Activated T-cell treated with anti-CD3 and anti-CD28 coated beads, Interleukin-2, amount 50 U/mL, for 24 hours (primary cell): ENCODE measurements around the gene NRSN2.
"Not testable (repeated sequence)": the region's sequence is repeated elsewhere in the genome, so short reads cannot be mapped to it uniquely, and the experiment has no call there.

Experiments
- DNase-seq: peaks from one replicate; pipeline ENCODE4 v3.0.0-alpha.2; 2020
- H3K27ac Mint-ChIP-seq: 2 replicates; pipeline ENCODE4 v1.8.0; 2020; ENCODE audit warnings: mild to moderate bottlenecking, mixed read lengths
- H3K27me3 Mint-ChIP-seq: 2 replicates; pipeline ENCODE4 v1.8.0; 2020; ENCODE audit warnings: mixed read lengths
- H3K36me3 Mint-ChIP-seq: 2 replicates; pipeline ENCODE4 v1.8.0; 2020; ENCODE audit warnings: low read depth, mixed read lengths
- H3K4me1 Mint-ChIP-seq: 2 replicates; pipeline ENCODE4 v1.8.0; 2020; ENCODE audit warnings: low read depth, mixed read lengths
- H3K4me3 Mint-ChIP-seq: 2 replicates; pipeline ENCODE4 v1.8.0; 2020; ENCODE audit warnings: mild to moderate bottlenecking, moderate library complexity, mixed read lengths
- H3K9me3 Mint-ChIP-seq: 2 replicates; pipeline ENCODE4 v1.8.0; 2020; ENCODE audit warnings: mixed read lengths

NRSN2 gene

DNA sequence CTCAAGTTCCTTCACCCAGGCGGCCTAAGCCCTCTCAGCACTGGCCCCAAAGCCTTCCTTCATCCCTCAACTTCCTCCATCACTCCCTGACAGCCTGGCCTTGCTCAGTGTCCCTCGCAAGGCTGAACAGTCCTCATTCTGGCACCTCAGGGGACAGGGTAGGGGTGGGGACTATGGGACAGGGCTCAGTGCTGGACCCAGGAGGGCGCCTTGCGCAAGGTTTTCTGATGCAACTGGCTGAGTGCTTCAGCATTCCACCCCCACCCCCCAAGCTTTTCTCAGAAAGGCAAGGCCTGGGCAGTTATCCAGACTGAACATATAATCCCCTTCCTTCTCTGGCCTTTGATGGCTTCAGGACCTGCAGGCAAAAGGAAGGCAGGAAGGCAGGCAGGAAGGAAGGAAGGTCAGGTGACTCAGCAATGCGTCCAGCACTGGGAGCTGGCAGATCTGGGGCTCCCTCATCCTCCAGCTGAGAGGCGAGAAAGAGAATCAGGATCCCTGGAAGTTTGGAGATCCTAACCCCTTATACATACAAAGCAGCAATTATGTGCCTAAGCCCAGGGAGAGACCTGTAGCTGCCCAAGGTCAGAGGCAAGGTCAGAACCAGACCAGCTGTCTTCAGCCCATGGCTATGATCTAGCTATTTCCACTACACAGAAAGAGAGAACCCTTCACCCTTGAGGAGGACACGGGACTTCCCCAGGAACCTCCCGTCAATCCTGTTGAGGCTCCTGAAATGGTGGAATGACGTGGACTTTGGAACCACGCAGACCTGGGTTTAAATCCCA lies 25.0 kb downstream of the NRSN2 start:
- no peak for DNase-seq
- peaks cover 24% of the 10 kb centered on the region for H3K4me1 Mint-ChIP-seq
- no peak overlapping the region for H3K4me3 Mint-ChIP-seq
- no peaks in the 10 kb centered on the region for H3K36me3 Mint-ChIP-seq
- no peaks in the 10 kb centered on the region for H3K9me3 Mint-ChIP-seq
- no peaks in the 10 kb centered on the region for H3K27me3 Mint-ChIP-seq
- peak overlapping the region; percentile 18 for H3K27ac Mint-ChIP-seq

DNA sequence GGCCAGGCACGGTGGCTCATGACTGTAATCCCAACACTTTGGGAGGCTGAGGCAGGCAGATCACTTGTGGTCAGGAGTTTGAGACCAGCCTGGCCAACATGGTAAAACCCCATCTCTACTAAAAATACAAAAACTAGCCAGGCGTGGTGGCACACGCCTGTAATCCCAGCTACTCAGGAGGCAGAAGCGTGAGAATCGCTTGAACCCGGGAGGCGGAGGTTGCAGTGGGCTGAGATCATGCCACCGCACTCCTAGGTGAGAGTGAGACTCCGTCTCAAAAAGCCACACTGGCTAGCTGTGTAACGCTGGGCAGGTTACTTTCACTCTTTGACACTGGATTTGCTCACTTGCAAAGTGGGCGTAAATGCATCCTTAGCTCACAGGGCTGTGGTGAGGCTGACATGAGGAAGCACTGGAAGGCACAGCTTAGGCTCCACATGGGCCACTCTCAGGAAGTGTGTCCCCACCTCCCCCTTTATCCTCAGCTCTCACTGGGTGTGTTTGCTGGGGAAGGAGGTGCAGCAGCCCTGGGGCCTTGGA lies 25.7 kb downstream of the NRSN2 start:
- H3K36me3 Mint-ChIP-seq, H3K9me3 Mint-ChIP-seq, H3K27me3 Mint-ChIP-seq, H3K4me3 Mint-ChIP-seq, H3K27ac Mint-ChIP-seq, DNase-seq: not testable (repeated sequence)
- H3K4me1 Mint-ChIP-seq: peaks cover 20% of the 10 kb centered on the region

DNA sequence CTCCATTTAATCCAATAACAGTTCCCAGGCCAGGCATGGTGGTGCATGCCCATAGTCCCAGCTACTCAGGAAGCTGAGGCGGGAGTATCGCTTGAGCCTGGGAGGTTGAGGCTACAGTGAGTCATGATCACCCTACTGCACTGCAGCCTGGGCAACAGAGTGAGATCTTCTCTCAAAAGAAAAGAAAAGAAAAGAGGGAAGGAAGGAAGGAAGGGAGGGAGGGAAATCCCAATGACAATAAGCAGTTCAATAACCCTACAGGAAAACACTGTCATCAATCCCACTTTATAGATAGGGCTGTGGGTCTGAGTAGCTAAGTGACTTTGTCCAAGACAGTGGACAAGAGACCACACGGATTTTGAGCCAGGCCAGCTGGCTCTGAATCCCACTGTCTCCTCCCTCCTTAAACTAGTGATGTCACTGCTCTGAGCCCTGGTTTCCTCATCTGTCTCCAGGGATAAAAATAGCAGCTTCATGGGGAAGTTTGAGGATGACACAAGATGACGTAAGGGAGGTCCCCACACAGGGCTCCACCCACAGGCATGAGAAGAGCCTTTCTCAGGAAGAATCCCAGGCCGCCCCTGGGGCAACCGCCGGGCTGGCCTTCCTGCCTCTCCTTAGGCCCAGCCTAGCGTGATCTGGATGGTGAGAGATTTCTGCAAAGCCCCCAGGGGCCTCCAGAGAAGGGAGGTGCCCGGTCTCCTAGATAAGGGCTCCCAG lies 26.4 kb downstream of the NRSN2 start:
- Mint-ChIP-seq H3K4me1 (peaks cover 20% of the 10 kb centered on the region), H3K36me3 (no peaks in the 10 kb centered on the region), H3K27ac (no peak overlapping the region), H3K27me3 (no peaks in the 10 kb centered on the region), H3K9me3 (no peaks in the 10 kb centered on the region), H3K4me3 (no peak overlapping the region)
- DNase-seq: no peak

DNA sequence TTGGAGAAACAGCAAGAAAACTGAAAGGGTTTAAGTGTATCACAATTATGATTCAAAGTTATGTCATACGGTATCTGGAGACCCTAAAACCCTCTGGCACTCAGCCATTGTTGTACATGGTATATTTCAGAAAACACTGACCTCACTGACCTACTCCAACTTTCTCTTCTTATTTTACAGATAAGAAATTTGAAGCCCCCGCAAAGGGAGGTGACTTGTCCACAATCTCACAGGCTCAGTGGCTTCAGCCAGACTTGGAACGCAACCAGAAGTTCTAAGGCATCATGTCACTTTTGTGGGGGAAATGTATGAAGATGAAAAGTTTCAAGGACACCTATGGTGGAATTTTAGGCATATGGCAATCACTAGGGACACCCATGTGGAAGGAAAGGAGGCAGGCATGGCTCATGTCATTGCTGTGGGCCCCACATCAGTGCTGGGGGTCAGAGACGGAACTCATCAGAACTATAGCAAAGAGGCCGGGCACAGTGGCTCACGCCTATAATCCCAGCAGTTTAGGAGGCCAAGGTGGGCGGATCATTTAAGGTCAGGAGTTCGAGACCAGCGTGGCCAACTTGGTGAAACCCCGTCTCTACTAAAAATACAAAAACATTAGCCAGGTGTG lies 28.5 kb downstream of the NRSN2 start:
- Mint-ChIP-seq H3K4me3 (no peak overlapping the region), H3K27me3 (no peaks in the 10 kb centered on the region), H3K27ac (no peak overlapping the region), H3K36me3 (no peaks in the 10 kb centered on the region), H3K4me1 (peaks cover 26% of the 10 kb centered on the region), H3K9me3 (no peaks in the 10 kb centered on the region)
- no peak for DNase-seq

DNA sequence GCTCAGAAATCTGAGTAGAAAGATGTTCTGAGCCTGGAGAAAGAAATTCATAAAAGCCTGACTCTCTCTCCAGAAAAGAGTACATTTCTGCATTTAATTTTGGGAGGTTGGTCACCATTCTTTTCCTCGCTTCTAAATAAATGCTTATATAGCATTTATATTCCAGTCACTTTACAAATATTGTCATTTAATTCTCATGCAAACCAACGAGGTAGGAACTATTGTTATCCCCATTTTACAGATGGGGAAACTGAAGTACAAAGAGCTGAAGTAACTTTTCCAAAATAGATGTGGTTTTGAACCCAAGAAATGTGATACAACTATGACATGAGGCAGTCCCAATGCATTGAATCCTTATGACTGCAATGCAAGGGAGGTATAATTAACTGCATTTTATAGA lies 29.2 kb downstream of the NRSN2 start:
- Mint-ChIP-seq H3K27ac (no peak overlapping the region), H3K4me1 (peaks cover 26% of the 10 kb centered on the region), H3K9me3 (no peaks in the 10 kb centered on the region), H3K36me3 (peaks cover 2% of the 10 kb centered on the region), H3K4me3 (no peak overlapping the region), H3K27me3 (no peaks in the 10 kb centered on the region)
- no peak for DNase-seq

DNA sequence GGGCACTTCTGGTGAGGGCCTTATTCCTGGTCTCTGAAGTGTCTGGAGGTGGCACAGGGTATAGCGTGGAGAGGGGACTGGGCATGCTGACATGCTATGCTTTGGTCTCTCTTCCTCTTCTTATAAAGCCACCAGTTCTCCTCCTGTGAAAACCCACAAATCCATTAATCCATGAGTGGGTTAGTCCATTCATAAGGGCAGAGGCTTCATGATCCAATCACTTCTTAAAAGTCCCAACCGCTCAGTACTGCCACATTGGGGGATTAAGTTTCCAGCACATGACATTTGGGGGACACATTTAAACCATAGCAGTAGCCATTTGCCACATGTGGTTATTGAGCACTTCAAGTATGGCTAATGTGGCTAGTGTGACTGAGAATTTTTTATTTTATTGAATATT lies 29.8 kb downstream of the NRSN2 start:
- H3K27ac Mint-ChIP-seq: no peak overlapping the region
- no peaks in the 10 kb centered on the region for H3K27me3 Mint-ChIP-seq
- no peak overlapping the region for H3K4me3 Mint-ChIP-seq
- peaks cover 25% of the 10 kb centered on the region for H3K4me1 Mint-ChIP-seq
- no peaks in the 10 kb centered on the region for H3K9me3 Mint-ChIP-seq
- H3K36me3 Mint-ChIP-seq: peaks cover 5% of the 10 kb centered on the region
- no peak for DNase-seq

DNA sequence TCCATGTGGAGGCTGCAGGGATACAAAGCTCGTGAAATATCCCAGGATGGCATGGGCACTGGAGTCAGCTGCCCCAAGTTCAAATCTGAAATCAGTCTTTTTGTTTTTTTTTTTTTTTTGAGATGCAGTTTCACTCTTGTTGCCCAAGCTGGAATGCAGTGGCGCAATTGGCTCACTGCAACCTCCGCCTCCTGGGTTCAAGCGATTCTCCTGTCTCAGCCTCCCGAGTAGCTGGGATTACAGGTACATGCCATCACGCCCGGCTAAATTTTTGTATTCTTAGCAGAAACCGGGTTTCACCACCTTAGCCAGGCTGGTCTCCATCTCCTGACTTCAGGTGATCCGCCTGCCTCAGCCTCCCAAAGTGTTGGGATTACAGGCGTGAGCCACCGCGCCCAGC lies 30.7 kb downstream of the NRSN2 start:
- not testable (repeated sequence) for H3K9me3 Mint-ChIP-seq, H3K27ac Mint-ChIP-seq, H3K4me3 Mint-ChIP-seq, DNase-seq, H3K27me3 Mint-ChIP-seq, H3K36me3 Mint-ChIP-seq
- H3K4me1 Mint-ChIP-seq: peaks cover 23% of the 10 kb centered on the region

DNA sequence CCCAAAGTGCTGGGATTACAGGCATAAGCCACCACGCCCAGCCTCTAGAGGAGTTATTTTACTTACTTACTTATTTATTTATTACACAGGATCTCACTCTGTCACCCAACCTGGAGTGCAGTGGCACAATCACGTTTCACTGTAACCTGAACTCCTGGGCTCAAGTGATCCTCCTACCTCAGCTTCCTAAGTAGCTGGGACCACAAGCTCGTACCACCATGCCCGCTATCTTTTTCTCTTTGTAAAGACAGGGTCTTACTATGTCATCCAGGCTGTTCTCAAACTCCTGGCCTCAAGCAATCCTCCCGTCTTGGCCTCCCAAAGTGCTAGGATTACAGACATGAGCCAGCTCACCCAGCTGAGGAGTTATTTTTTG lies 32.0 kb downstream of the NRSN2 start:
- no peak for DNase-seq
- Mint-ChIP-seq H3K9me3 (no peaks in the 10 kb centered on the region), H3K27ac (no peak overlapping the region), H3K4me3 (no peak overlapping the region), H3K36me3 (peaks cover 13% of the 10 kb centered on the region), H3K4me1 (peaks cover 26% of the 10 kb centered on the region), H3K27me3 (no peaks in the 10 kb centered on the region)

DNA sequence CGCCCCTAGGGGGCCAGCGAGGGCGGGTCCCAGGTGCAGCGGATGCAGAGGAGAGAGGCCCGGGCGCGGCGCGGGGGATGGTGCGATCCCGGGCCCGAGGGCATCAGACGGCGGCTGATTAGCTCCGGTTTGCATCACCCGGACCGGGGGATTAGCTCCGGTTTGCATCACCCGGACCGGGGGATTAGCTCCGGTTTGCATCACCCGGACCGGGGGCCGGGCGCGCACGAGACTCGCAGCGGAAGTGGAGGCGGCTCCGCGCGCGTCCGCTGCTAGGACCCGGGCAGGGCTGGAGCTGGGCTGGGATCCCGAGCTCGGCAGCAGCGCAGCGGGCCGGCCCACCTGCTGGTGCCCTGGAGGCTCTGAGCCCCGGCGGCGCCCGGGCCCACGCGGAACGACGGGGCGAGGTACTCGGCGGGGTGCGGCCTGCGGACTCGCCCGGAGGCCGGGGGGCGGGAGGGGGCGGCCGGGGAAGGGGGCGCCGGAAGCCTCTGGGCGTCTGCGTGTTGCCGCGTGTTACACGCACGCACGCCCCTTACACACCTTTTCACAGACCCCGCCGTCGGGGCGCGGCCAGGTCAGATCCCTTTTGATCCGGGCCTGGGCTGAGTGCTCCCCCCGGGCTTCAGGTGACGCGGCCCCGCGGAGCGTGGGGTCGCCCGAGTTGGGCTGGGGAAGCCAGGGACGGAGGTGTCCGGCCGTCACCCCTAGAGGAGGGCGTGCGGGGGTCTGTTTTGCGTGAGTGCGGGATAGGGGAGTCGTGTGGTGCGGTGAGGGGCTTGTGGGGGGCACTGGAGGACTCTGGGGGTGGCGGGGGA lies 34.1 kb downstream of the NRSN2 start:
- Mint-ChIP-seq H3K27me3 (no peaks in the 10 kb centered on the region), H3K4me3 (peak overlapping the region; percentile 89), H3K4me1 (peaks cover 27% of the 10 kb centered on the region), H3K36me3 (peaks cover 26% of the 10 kb centered on the region), H3K27ac (peak overlapping the region; percentile 93), H3K9me3 (no peaks in the 10 kb centered on the region)
- DNase-seq: peak; percentile 85

DNA sequence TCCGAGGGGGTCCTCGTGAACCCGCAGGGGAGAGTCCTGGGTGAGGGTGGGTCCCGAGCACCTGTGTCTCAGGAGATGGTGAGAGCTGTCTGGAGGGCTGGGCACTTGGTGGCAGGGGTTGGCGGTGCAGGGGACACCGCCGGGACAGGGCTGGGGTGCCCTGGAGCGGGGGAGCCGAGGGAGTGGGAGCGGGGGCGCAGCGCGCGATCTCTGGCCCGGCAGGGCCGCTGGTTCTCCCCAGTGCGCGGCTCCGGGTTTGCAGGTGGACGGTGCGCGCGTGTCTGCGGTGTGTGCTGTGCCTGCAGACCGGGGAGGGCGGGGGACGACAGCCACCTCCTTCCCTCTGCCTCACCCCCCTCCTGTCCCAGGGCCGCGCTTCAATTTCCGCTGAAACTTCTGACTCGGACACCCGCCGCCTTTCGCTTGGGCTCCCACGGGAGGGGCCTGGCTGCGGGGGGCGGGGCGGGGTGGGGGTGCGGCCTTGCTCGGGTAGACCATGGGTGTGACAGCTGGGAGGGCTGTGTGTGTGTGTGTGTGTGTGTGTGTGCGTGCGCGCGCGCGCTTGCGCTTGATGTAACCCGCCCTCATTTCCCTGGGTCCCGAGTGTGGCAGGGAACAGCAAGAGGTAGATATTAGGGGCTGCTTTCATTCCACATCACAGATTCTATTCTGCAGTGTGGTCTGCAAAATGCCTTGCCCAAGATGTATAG lies 34.8 kb downstream of the NRSN2 start:
- Mint-ChIP-seq H3K27ac (peak overlapping the region; percentile 87), H3K4me3 (peak overlapping the region; percentile 89), H3K27me3 (no peaks in the 10 kb centered on the region), H3K36me3 (peaks cover 34% of the 10 kb centered on the region), H3K4me1 (peaks cover 27% of the 10 kb centered on the region), H3K9me3 (no peaks in the 10 kb centered on the region)
- DNase-seq: peak; percentile 81

DNA sequence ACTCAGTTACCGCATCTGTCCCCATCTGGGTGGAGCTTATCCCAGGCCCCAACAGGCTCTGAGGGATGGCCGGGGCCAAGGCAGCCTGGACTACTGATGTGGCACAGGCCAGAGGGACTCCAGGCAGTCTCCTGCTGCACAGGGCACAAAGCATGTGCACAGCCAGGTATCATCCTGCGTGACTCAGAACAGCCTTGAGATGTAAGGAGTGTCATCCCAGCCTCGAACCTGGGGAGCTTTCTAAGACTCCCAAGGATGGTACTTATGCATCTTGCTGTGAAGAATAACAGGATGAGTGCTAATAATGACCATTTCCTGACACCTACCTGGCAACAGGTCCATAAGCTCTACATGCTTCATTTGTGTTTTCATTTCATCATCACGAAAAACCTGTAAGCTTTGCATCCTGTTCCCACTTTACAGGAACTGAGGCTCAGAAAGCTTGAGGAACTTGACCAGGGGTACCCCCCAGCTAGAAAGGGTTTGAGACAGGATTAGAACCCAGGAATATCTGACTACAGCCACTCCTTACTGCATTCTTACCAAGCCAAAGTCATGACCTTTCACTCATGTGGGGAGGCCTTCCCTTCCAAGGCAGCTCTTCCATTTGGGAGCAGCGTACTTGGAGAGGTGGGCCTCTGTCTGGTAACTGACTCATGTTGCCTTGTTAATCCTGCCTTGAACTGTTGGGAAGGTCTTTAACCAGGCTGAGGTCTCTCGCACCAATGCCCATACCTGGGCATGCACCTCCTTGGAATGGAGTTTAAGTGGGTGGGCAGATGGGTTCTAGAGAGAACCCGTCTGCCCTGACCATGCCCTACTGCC lies 35.6 kb downstream of the NRSN2 start:
- no peak for DNase-seq
- H3K4me3 Mint-ChIP-seq: peak overlapping the region; percentile 89
- H3K27ac Mint-ChIP-seq: peak overlapping the region; percentile 87
- no peaks in the 10 kb centered on the region for H3K9me3 Mint-ChIP-seq
- peaks cover 27% of the 10 kb centered on the region for H3K4me1 Mint-ChIP-seq
- H3K27me3 Mint-ChIP-seq: no peaks in the 10 kb centered on the region
- peaks cover 40% of the 10 kb centered on the region for H3K36me3 Mint-ChIP-seq

DNA sequence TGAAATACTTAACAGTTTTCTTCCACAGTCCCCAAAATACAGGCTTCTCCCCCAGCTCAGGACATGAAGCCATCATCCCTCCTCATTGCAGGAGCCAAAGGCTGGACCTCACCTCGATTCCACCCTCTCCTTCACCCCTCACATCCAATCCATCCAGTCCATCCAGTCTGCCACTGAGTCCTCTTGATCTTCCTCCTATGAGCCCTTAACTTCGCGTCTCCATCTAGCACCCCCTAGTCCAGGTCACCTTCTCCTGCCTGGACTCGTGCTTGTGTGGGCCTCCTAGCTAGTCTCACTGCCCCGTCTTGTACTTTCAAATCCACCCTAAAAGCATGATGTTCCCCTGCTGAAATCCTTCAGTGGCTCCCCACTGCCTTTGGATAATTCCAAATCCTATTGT lies 37.0 kb downstream of the NRSN2 start:
- Mint-ChIP-seq H3K36me3 (peaks cover 54% of the 10 kb centered on the region), H3K27ac (peak overlapping the region; percentile 12), H3K27me3 (no peaks in the 10 kb centered on the region), H3K9me3 (no peaks in the 10 kb centered on the region), H3K4me3 (no peak overlapping the region), H3K4me1 (peaks cover 27% of the 10 kb centered on the region)
- DNase-seq: no peak

DNA sequence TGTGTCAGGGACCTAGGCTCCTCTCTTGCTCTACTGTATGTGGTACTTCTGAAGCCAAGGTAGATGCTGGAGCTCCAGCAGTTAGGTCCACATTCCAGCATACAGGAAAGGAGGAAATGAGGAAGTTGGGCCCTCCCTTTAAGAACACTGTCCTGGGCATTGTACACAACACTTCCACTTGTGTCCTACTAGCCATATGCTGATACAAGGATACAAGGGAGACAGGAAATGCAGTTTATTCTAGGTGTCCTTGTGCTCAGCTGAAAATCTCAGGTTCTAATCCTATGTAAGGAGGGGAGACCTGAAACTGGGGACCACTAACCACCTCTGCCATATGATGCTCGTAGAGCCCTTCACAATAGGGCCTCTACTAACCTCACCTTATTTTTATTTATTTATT lies 37.8 kb downstream of the NRSN2 start:
- H3K4me3 Mint-ChIP-seq: no peak overlapping the region
- DNase-seq: no peak
- peaks cover 63% of the 10 kb centered on the region for H3K36me3 Mint-ChIP-seq
- no peaks in the 10 kb centered on the region for H3K9me3 Mint-ChIP-seq
- no peaks in the 10 kb centered on the region for H3K27me3 Mint-ChIP-seq
- peaks cover 24% of the 10 kb centered on the region for H3K4me1 Mint-ChIP-seq
- no peak overlapping the region for H3K27ac Mint-ChIP-seq
